ENCODE data around the gene CPXM2. TPM values are rescaled to one million over a fixed set of nuclear protein-coding genes. Genes with fewer than 3 reads are reported as not detected.

Gene CPXM2
- total RNA-seq, 3 donors from 2014 or later (not counting 1 experiment from before 2014, with no cell fraction given), result not detected

GRCh38 chr10:123790132-123790885 is 101.3 kb downstream of the CPXM2 start:
- no peak for TF ChIP-seq CTCF (IDR thresholded peaks at IDR 0.05)
- DNase-seq (no peak), ATAC-seq (no peak)
- H3K27me3 Mint-ChIP-seq (ENCODE audit: low read depth in 2 of 2), result peaks cover 17 to 31% of the 10 kb centered on the region in 2 donors
- no peaks in the 10 kb centered on the region for H3K36me3 Mint-ChIP-seq
- no peaks in the 10 kb centered on the region for H3K36me3 ChIP-seq (ENCODE audit: control insufficient read depth, insufficient read depth, low read length)
- no peak overlapping the region for H3K4me3 ChIP-seq (ENCODE audit: low read length)
- H3K4me1 ChIP-seq (ENCODE audit: control insufficient read depth, insufficient read depth, low read length), result no peaks in the 10 kb centered on the region
- no peaks in the 10 kb centered on the region for H3K9me3 Mint-ChIP-seq
- H3K4me3 Mint-ChIP-seq, result no peak overlapping the region
- no peaks in the 10 kb centered on the region for H3K4me1 Mint-ChIP-seq
- H3K27me3 ChIP-seq (ENCODE audit: control insufficient read depth, insufficient read depth, low read length), result no peaks in the 10 kb centered on the region
- H3K9me3 ChIP-seq (ENCODE audit: control insufficient read depth, insufficient read depth, low read length), result no peaks in the 10 kb centered on the region
- no peak overlapping the region for H3K27ac ChIP-seq (ENCODE audit: low read length)
- H3K27ac Mint-ChIP-seq, result no peak overlapping the region
- 91% methylated on average over 13 of the region's 13 CpGs for WGBS (ENCODE audit: insufficient coverage)
- intact Hi-C loops (cut with micrococcal nuclease), result no loop called here

GRCh38 chr10:123788981-123789380 is 102.6 kb downstream of the CPXM2 start:
- TF ChIP-seq CTCF (IDR thresholded peaks at IDR 0.05), result no peak
- H3K9me3 Mint-ChIP-seq, result no peaks in the 10 kb centered on the region
- H3K27me3 Mint-ChIP-seq (ENCODE audit: low read depth in 2 of 2), result peaks cover 23 to 45% of the 10 kb centered on the region in 2 donors
- H3K36me3 ChIP-seq (ENCODE audit: control insufficient read depth, insufficient read depth, low read length), result no peaks in the 10 kb centered on the region
- no peaks in the 10 kb centered on the region for H3K4me1 Mint-ChIP-seq
- H3K27ac ChIP-seq (ENCODE audit: low read length), result no peak overlapping the region
- H3K4me3 Mint-ChIP-seq, result no peak overlapping the region
- no peak for ATAC-seq
- H3K4me1 ChIP-seq (ENCODE audit: control insufficient read depth, insufficient read depth, low read length), result no peaks in the 10 kb centered on the region
- no peaks in the 10 kb centered on the region for H3K27me3 ChIP-seq (ENCODE audit: control insufficient read depth, insufficient read depth, low read length)
- intact Hi-C loops (cut with micrococcal nuclease), result no loop called here
- no peak overlapping the region for H3K4me3 ChIP-seq (ENCODE audit: low read length)
- no peaks in the 10 kb centered on the region for H3K36me3 Mint-ChIP-seq
- H3K9me3 ChIP-seq (ENCODE audit: control insufficient read depth, insufficient read depth, low read length), result no peaks in the 10 kb centered on the region
- 78% methylated on average over 5 of the region's 5 CpGs for WGBS (ENCODE audit: insufficient coverage)
- H3K27ac Mint-ChIP-seq, result no peak overlapping the region
- DNase-seq, result no peak

GRCh38 chr10:123787566-123787965 is 104.0 kb downstream of the CPXM2 start:
- DNase-seq (no peak), ATAC-seq (no peak)
- Histone ChIP-seq H3K4me3 (ENCODE audit: low read length) (no peak overlapping the region), H3K36me3 (ENCODE audit: control insufficient read depth, insufficient read depth, low read length) (no peaks in the 10 kb centered on the region), H3K9me3 (ENCODE audit: control insufficient read depth, insufficient read depth, low read length) (no peaks in the 10 kb centered on the region), H3K27ac (ENCODE audit: low read length) (no peak overlapping the region), H3K4me1 (ENCODE audit: control insufficient read depth, insufficient read depth, low read length) (no peaks in the 10 kb centered on the region), H3K27me3 (ENCODE audit: control insufficient read depth, insufficient read depth, low read length) (no peaks in the 10 kb centered on the region)
- intact Hi-C loops (cut with micrococcal nuclease), result no loop called here
- Mint-ChIP-seq H3K4me3 (no peak overlapping the region), H3K36me3 (no peaks in the 10 kb centered on the region), H3K27me3 (ENCODE audit: low read depth in 2 of 2) (peaks cover 30 to 59% of the 10 kb centered on the region in 2 donors), H3K4me1 (no peaks in the 10 kb centered on the region), H3K27ac (no peak overlapping the region), H3K9me3 (no peaks in the 10 kb centered on the region)
- WGBS (ENCODE audit: insufficient coverage), result 79% methylated on average over 5 of the region's 5 CpGs
- no peak for TF ChIP-seq CTCF (IDR thresholded peaks at IDR 0.05)

- no peaks in the 10 kb centered on the region for H3K9me3 Mint-ChIP-seq
- ATAC-seq (no peak), DNase-seq (no peak)
- Histone ChIP-seq H3K9me3 (ENCODE audit: control insufficient read depth, insufficient read depth, low read length) (no peaks in the 10 kb centered on the region), H3K27ac (ENCODE audit: low read length) (no peak overlapping the region), H3K4me1 (ENCODE audit: control insufficient read depth, insufficient read depth, low read length) (no peaks in the 10 kb centered on the region), H3K27me3 (ENCODE audit: control insufficient read depth, insufficient read depth, low read length) (no peaks in the 10 kb centered on the region), H3K4me3 (ENCODE audit: low read length) (no peak overlapping the region), H3K36me3 (ENCODE audit: control insufficient read depth, insufficient read depth, low read length) (no peaks in the 10 kb centered on the region)
- H3K27ac Mint-ChIP-seq, result no peak overlapping the region
- no peak overlapping the region for H3K4me3 Mint-ChIP-seq
- H3K4me1 Mint-ChIP-seq, result no peaks in the 10 kb centered on the region
- TF ChIP-seq CTCF (IDR thresholded peaks at IDR 0.05), result no peak
- peaks cover 32 to 61% of the 10 kb centered on the region in 2 donors for H3K27me3 Mint-ChIP-seq (ENCODE audit: low read depth in 2 of 2)
- H3K36me3 Mint-ChIP-seq, result no peaks in the 10 kb centered on the region
- intact Hi-C loops (cut with micrococcal nuclease), result no loop called here
- 41% methylated on average over 1 of the region's 1 CpG for WGBS (ENCODE audit: insufficient coverage)
These were observed 104.7 kb downstream of the CPXM2 start for GRCh38 chr10:123786896-123787295.
